Measurements from ENCODE around the gene TBXA2R. TPM values are rescaled to one million over a fixed set of nuclear protein-coding genes. Genes with fewer than 3 reads are reported as not detected.

The TBXA2R gene
- total RNA-seq, 4 donors from 2014 or later = 0.20 to 4.2 (median 0.90) TPM

DNA sequence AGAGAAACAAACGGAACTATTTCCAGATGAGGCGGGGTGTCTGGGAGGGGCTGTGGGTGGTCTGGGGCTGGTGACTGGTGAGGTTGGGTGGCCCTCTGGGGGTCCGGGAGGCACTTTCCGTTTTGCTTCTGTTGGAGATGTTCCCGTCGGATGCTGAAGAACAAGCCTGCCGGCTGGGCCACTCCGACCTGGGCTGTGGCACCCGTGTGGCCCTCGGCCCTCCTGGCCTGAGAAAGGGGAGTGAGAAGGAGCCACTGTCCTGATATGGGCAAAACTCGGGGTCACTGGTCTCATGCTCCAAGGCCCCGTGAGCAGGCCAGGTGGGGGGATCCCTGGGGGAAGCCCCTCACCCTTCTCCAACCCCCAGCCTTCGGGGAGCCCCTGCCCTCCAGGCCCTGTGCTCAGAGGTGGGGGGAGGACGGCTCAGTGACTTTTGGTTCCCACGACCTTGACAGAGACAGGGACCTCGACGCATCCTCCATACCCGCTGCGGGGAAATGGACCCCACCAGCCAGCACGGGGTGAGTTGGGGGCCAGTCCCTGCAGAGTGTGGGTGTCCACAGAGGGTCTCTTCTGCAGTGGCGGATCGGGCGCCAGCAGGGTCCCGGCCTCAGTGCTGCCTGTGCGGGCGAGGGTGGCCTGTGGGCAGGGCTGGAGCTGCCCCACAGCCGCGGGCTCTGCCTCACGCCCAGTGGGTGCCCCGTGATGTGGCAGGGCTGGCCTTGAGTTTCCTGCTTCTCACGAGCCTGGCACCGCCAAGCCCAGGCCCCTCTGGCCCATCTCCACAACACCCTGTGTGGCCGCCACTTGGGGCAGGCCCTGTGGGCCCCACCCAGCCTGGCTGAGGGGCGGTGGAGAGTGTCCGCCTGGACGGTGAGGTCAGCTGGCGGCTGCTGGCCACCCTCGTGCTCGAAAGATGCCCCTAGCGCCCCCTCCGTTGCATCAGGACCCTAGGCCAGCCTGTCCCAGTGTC, 4.4 kb upstream of the TBXA2R start:
- H3K4me3 ChIP-seq (ENCODE audit: low read depth, poor library complexity, severe bottlenecking) = no peak overlapping the region
- no peak for DNase-seq (ENCODE audit: low spot score in 2 of 2)
- intact Hi-C loops (cut with DNase I; ENCODE audit: low total_unique reads) = loop anchor here (10.0 kb wide), 2 partner anchors 86 to 296 kb away; no protein-coding TSS in a partner anchor
- WGBS, 2 donors = 78 to 86% methylated on average over 23 to 33 of the region's 41 CpGs
- TF ChIP-seq CTCF (IDR thresholded peaks at IDR 0.05) = no peak

- intact Hi-C loops (cut with DNase I; ENCODE audit: low total_unique reads) = loop anchor here (10.0 kb wide), 2 partner anchors 85 to 295 kb away; no protein-coding TSS in a partner anchor
- 67 to 70% methylated on average over 24 of the region's 24 CpGs for WGBS, 2 donors
- no peak for DNase-seq (ENCODE audit: low spot score in 2 of 2)
- TF ChIP-seq CTCF (IDR thresholded peaks at IDR 0.05) = no peak
- no peak for TF ChIP-seq POLR2A (IDR thresholded peaks at IDR 0.05)
- no peak overlapping the region for H3K4me3 ChIP-seq (ENCODE audit: low read depth, poor library complexity, severe bottlenecking)
These were observed 3.4 kb upstream of the TBXA2R start for GRCh38 chr19:3609779-3610719.

DNA sequence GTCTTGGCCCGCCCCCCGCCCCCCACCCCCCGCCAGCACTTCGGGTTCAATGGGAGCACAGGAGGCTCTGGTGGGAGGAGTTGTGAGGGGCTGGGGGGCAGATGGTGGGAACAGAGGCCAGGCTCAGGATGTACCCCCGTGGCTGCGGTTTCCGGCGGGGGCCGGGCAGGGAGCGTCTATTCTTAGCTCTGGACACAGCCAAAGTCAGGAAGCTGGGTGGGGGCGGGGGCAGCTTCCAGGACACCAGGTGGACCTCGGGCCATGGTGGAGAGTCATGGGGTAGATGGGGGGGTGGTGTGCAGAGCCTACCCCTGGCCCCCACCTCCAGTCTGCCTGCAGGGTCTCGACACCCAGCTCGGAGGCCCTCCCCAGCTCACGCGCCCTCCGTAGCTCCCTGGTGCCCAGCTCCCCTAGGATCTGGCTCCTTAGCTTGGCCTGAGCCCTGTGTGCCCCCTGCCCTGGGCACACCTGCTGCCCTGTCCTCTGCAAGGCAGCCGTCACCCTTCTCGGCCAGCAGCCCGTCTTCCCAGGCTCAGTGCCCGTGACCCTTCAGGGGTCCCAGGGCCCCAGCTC, 2.2 kb upstream of the TBXA2R start:
- no peak for TF ChIP-seq CTCF (IDR thresholded peaks at IDR 0.05)
- no peak for TF ChIP-seq POLR2A (IDR thresholded peaks at IDR 0.05)
- 50 to 57% methylated on average over 21 of the region's 21 CpGs for WGBS, 2 donors
- DNase-seq (ENCODE audit: low spot score in 2 of 2) = no peak
- H3K4me3 ChIP-seq (ENCODE audit: low read depth, poor library complexity, severe bottlenecking) = no peak overlapping the region
- intact Hi-C loops (cut with DNase I; ENCODE audit: low total_unique reads) = no loop called here

- TF ChIP-seq CTCF (IDR thresholded peaks at IDR 0.05) = no peak
- TF ChIP-seq POLR2A (IDR thresholded peaks at IDR 0.05) = no peak
- no peak overlapping the region for H3K4me3 ChIP-seq (ENCODE audit: low read depth, poor library complexity, severe bottlenecking)
- DNase-seq (ENCODE audit: low spot score in 2 of 2) = no peak
- 57 to 70% methylated on average over 3 of the region's 3 CpGs for WGBS, 2 donors
- intact Hi-C loops (cut with DNase I; ENCODE audit: low total_unique reads) = no loop called here
These were observed 1.5 kb upstream of the TBXA2R start for GRCh38 chr19:3608079-3608641.
